GM13977 (cell line): ENCODE measurements around the gene ACIN1.

Source experiments
- DNase-seq: peaks from one replicate; pipeline ENCODE4 v3.0.0; 2012; ENCODE audit warnings: low spot score
- CTCF ChIP-seq: IDR thresholded peaks from 2 replicates; pipeline ENCODE4 v1.5.1; 2012; ENCODE audit warnings: mild to moderate bottlenecking, control low read depth; ENCODE audit not compliant: insufficient read depth; ENCODE audit errors: extremely low read depth, missing control alignments
- in situ Hi-C: fragments of 300-500 bp; cut with MboI; formaldehyde crosslinking; loops from one replicate; pipeline ENCODE4 v1.12.0; 2022; ENCODE audit warnings: low sequenced_read_pairs, low pct_unique_long_range_greater_than_20kb, mixed read lengths, inconsistent platforms; ENCODE audit not compliant: unreplicated experiment

ACIN1 gene

GRCh38 chr14:23043145-23043544 is 51.8 kb downstream of the ACIN1 start:
- in situ Hi-C loops = no loop called here
- DNase-seq = no peak

DNA sequence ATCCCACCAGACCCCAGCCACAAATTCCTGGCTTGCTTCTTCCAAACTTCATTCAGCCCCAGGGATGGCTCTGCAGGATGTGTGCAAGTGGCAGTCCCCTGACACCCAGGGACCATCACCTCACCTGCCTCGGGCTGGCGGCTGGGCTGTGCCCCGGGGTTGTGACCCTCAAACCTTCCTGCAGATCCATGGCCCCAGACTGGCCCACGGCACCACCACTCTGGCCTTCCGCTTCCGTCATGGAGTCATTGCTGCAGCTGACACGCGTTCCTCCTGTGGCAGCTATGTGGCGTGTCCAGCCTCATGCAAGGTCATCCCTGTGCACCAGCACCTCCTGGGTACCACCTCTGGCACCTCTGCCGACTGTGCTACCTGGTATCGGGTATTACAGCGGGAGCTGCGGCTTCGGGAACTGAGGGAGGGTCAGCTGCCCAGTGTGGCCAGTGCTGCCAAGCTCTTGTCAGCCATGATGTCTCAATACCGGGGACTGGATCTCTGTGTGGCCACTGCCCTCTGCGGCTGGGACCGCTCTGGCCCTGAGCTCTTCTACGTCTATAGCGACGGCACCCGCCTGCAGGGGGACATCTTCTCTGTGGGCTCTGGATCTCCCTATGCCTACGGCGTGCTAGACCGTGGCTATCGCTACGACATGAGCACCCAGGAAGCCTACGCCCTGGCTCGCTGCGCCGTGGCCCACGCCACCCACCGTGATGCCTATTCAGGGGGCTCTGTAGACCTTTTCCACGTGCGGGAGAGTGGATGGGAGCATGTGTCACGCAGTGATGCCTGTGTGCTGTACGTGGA is 52.6 kb downstream of the ACIN1 start, which contains the start of gene PSMB11:
Gene PSMB11, plus strand, starts transcription at position 51 of the 804 bp plus-strand sequence. Its CDS starts 14 bp downstream, at position 65.
- no peak for DNase-seq
- in situ Hi-C loops = no loop called here
- TF ChIP-seq CTCF = no peak

More at GRCh38 chr14:23043145-23043544, 51.8 kb downstream of the ACIN1 start:
- TF ChIP-seq CTCF = no peak

DNA sequence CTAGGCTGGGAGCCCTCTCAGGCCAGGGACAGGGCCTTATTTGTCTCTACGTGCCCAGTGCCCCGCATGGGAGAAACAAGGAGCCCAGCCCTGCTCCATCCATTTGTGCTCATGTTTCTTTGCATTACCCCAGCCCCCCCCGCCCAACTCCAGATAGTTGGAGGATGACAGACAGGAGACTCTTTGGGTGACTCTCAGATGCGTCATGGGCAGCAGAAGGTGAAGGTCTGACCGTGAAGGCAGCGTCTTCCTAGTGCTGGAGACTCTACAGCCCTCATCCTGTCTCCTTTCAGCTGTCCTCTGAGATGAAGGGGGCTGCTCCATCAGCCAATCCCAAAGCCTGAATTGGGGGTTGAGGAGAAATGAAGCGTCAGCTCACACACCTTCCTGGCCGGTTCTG is 53.2 kb downstream of the ACIN1 start:
- no peak for TF ChIP-seq CTCF
- no peak for DNase-seq
- in situ Hi-C loops = no loop called here

- no peak for DNase-seq
- in situ Hi-C loops = no loop called here
- no peak for TF ChIP-seq CTCF
Observed at GRCh38 chr14:23040100-23040499, 54.8 kb downstream of the ACIN1 start.

GRCh38 chr14:23035303-23036144 is 59.4 kb downstream of the ACIN1 start:
- no peak for TF ChIP-seq CTCF
- in situ Hi-C loops = no loop called here
- no peak for DNase-seq

DNA sequence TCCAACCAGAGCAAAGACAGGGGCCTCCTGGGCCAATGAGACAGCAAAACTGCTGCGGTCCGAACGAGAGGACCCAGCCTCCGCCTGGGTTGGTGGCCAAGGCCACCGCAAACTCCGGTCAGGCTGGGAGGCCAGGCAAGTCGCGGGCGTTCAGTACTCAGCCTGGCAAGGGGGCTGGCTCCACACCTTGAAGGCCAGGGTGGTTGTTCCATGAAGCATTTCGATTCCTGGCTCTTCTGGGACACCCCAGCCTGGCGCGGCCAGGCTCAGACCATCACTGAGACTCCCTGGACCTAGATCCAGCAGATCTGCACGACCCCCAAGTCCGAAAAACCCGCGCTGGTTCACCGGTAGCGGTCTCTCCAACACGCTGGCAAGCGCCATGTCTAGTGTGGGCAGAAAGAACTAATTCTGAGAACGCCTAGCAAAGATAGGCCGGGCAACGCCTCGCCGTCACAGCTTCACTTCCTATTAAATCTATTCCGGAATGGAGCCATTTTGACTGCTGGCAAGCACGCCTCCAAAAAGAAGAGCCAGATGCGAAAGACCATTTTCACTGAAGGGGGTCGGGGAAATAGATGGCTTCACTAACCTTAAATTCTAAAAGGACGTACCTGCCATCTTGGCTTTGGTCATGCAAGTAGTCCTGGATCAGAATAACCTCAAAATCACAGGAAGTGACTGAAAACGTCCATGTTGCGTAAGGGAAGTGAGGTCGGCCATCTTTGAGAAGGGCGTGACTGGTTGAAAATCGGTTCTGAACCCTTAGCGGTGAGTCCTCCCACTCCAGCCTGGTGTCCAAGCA is 60.2 kb downstream of the ACIN1 start, which contains the start of gene PSMB5:
Gene PSMB5, minus strand, starts transcription at position 403 of the 805 bp plus-strand sequence. Its CDS starts 19 bp downstream, at position 384.
- DNase-seq = peak; percentile 92
- TF ChIP-seq CTCF = no peak
- in situ Hi-C loops = no loop called here
